ENCODE data around the gene SPEM3.
"Not testable (repeated sequence)": the region's sequence is repeated elsewhere in the genome, so short reads cannot be mapped to it uniquely, and the experiment has no call there.

Gene SPEM3

DNA sequence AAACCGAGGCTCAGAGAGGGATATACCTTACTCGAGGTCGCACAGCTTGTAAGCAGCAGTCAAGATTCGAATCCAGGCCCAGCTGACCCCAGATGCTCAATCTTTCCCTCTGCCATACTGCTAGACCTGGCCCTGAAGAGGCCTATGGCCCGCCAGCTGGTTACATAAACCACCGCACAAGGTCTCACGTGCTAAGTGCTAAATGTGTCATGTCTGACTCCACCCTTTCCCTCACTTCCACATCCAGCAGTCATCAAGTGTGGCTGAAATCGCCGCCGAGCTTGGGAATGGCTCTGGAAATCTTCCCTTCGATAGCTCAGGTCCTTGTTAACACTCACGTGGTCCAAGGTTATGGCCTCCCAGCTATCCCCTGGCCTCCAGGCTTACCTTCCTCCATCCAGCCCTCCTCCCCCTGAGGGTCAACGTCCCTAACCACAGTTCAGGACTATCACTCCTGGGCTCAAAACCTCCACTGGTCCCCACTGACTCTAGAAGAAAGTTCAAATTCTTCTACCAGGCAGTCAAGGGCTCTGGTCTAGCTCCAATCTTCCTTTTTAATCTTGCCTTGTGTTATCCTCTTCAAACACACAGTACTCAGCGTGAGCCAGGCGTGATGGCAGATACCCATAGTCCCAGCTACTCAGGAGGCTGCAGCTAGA, 47.2 kb downstream of the SPEM3 start:
- DNase-seq, result no peak

DNA sequence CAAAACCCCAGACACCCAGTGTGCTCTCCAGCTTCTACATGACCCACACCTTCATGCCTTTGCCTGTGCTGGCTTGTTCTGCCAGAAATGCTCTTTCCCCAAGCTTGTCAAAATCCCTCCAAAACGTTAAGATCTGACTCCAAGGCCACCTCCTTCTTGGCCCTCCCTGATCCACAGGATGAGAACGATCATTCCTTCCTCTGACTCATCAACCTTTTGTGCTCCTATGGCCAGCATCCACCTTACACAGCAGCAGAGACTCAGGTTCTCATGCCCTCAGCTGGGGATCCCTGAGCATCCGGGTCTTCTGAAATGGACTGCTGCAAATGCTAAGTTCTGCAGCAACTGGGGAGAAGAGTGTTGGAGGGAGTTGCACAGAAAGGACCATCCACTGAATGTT, 47.8 kb downstream of the SPEM3 start:
- no peak for DNase-seq

DNA sequence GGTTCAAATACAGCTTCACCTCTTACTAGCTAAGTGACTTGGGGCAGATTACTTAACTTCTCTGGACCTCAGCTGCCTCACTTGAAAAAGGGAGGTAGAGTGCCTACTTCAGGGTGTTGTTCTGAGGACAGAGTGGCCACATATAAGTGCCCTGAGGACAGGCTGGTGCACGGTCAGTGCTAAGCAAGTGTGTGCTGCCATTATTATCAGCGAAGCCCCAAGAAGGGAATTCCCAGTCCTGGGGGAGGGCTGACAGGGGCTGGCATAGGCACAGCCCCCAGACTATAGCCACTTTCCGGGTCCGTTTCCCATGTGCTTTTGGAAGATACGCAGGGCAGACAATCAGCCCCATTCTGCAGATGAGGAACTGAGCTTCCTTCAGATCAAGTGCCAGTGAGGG, 48.3 kb downstream of the SPEM3 start:
- DNase-seq, result no peak

DNA sequence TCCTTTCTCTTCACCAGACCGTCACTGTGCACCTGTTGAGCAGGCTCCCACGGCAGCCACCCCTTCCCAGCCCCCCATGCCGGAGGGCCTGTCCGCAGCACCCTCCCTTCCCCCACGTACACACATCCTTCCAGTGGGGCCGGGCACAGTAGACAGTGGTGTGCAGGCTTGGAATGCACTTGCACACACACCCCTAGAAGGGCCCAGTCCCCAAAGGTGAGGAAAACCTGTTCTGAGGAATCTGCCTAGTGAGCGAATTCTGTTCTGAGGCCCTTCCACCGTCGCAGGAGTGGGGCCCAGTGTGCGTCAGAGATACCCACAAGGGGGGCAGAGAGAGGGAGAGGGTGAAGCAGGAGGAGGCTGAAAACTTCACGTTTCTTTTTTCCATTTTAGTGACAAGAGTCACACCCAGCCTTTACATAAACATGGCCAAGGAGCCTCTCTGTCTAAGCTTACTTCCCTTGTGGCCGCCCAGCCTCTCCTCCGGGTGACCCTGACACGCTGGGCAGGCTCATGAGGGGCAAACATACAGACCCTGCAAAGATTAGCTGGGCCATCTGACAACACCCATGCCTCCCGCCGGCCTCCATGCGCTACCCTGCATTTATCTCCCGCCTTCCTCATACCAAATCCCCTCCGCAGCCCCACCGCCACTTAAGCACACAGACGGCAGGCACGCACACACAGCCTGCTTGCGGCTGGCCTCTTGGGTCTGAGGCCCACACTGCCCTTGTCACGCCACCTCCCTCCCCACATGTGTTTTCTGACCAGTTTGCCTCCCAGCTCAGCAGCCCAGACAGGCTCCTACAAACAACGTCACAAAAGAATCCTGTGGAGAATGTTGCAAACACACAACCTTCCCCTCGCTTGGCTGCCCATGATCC, 49.0 kb downstream of the SPEM3 start:
- DNase-seq, result no peak

DNA sequence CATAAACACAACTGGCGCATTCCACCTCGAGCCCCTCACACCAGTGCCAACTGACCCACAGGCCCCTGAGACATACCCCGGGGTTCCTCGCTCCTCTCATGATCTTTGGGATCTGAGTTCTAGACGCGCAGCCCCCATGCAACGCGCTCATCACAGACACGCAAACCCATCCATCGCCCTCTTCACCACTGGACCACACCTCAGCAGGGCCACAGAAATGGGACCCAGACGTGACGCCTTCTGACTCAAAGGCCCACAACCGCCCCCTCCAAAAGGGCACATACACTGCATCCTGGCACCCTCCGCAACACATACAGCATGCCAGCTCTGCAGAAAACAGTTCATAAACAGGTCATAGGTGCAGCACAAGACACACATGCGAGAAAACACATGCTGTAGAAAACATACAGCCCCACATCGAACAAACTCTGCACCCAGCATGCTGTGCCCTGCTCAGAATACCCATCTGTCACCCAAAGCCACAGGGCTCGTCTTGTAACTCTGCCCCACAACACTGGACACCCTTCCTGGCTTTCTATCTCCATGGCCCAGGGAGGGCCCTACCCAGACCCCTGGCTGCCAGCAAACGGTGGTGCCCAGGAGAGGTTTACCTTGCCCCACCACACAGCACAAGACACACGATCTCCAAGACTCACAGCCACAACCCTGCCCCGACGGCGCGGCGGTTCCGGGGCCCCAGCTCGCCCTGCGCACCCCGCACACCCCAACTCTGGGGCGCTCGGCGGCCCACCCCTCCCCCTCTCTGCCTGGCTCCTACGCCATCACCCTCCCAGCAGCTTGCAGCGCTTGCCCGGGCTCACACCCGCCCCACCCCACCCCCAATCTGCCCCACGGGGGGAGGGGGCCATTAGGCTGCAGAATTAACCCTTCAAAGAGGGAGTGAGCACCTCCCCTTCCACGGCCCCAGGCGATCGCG, 49.9 kb downstream of the SPEM3 start:
- DNase-seq, result peak; percentile 70

DNA sequence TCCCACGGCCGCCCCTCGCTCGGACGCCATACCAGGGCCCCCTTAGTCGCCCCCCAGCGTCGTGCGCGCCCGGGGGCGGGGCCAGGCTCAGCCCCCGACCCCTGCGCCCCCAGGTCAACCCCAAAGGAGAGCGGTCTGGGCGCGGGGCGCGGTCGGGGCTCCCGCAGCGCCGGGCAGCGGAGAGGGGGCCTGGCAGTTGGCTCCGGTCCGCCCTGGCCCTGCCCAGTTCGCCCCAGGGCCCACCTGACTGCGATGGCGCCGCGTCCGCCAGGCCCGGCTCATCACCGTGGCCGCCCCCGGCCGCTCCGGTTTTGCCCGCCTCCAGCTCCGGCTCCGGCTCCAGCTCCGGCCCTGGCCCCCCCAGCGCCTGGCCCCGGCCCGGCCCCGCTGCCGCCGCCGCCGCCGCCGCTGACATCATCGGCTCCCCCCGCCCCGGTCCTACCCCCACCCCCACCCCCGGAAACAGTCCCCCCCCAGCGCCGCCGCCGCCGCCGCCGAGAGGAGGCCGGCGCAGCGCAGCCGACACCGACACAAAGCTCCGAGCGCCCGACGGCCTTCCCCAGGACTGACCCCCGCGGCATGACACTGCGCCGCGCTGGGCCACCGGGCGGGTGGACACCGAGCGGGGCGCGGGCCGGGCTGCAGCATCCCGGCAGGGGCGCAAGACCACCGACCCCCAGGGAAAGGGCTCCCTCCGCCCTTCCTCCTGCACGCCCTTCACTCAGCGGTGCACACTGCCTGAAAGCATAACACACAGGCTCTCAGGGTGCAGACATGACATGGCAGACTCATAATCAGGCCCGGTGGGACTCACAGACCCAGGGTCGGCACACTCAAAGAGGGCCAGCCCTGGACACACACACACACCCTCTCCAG, 50.8 kb downstream of the SPEM3 start, which contains the start of gene ZBTB4:
TSS of gene ZBTB4 (minus strand) at position 419 of the 876 bp plus-strand sequence. CDS start 12,830 bp downstream, outside the sequence.
- DNase-seq, result peak; percentile 69

DNA sequence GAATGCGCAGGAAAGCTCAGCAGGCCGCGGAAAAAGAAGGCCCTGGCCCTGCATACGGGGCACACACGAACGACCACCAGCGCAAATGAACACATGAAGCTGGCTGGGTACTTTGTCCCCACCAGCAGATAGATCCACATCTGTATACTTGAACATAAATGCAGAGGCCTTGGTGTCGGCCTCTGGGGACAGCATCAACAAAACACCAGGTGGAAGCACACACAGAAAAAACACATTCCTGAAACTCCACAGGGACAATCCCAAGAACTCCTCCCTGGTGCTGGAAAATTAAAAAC, 51.4 kb downstream of the SPEM3 start:
- no peak for DNase-seq

DNA sequence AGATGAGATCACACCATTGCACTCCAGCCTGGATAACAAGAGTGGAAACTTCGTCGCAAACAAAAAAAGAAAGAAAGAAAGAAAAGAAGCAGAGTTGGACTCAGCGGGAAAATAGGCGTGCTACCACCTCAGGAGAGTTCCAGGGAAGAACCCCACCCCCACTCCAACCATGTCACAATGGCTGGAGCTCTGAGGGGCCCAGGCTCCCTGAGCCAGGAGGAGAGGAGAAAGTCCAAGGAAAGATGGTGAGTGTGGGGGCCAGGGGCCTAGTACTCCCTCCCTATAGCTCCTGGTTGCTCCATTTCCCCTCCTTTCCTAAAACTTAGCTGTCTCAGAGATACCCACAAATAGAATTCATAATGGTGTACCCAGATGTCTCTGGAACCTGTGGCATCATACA, 52.6 kb downstream of the SPEM3 start, which contains the start of gene SLC35G6:
TSS of gene SLC35G6 (plus strand) at position 172 of the 400 bp plus-strand sequence. CDS start at position 243, 71 bp downstream.
- DNase-seq, result not testable (repeated sequence)

DNA sequence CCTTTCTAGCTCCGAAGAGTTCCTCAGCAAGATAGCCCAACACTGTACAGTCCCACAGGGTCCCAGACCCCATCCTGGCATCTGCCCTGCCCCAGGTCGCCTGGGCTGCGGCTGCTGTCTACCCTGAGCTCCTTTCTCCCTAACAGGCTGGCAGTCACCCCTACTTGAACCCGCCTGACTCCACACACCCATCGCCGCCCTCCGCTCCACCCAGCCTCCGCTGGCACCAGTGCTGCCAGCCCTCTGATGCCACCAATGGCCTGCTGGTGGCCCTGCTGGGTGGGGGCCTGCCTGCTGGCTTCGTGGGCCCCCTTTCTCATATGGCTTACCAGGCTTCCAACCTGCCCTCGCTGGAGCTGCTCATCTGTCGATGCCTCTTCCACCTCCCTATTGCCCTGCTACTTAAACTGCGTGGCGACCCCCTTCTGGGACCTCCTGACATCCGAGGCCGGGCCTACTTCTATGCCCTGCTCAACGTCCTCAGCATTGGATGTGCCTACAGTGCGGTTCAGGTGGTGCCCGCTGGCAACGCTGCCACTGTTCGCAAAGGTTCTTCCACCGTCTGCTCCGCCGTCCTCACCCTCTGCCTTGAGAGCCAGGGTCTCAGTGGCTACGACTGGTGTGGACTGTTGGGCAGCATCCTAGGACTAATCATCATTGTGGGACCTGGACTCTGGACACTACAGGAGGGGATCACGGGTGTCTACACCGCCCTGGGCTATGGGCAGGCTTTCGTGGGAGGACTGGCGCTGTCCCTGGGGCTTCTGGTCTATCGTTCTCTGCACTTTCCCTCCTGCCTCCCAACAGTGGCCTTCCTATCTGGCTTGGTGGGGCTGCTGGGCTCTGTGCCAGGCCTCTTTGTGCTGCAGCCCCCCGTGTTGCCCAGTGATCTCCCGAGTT, 53.4 kb downstream of the SPEM3 start:
- not testable (repeated sequence) for DNase-seq
